MM.1S (cell line): Measurements from ENCODE around the gene ZAP70.

Source experiments
- DNase-seq: peaks from one replicate; pipeline ENCODE4 v3.0.0-alpha.2; 2015
- H2AFZ ChIP-seq: fragments of 300-600 bp; sonication (generic); 2 replicates; pipeline ENCODE4 v1.6.0; 2016; ENCODE audit warnings: antibody characterized with exemption, low read length
- H3F3A ChIP-seq: fragments of 300-600 bp; sonication (generic); 2 replicates; pipeline ENCODE4 v1.6.1; 2016; ENCODE audit warnings: mild to moderate bottlenecking, antibody characterized with exemption, low read length, moderate library complexity, mixed read lengths; ENCODE audit not compliant: insufficient read depth
- H3K27ac ChIP-seq: fragments of 300-600 bp; sonication (generic); 2 replicates; pipeline ENCODE4 v1.5.1; 2016; ENCODE audit warnings: mild to moderate bottlenecking, low read length
- H3K27me3 ChIP-seq: fragments of 300-600 bp; sonication (generic); replicated peaks from 2 replicates; pipeline ENCODE4 v1.6.0; 2016; ENCODE audit warnings: low read length; ENCODE audit not compliant: insufficient read depth
- H3K36me3 ChIP-seq: fragments of 300-600 bp; sonication (generic); replicated peaks from 2 replicates; pipeline ENCODE4 v1.6.1; 2016; ENCODE audit warnings: mild to moderate bottlenecking, low read length, mixed read lengths; ENCODE audit not compliant: insufficient read depth
- H3K4me1 ChIP-seq: fragments of 300-600 bp; sonication (generic); 2 replicates; pipeline ENCODE4 v1.6.1; 2016; ENCODE audit warnings: low read length, mixed read lengths
- H3K4me2 ChIP-seq: fragments of 300-600 bp; sonication (generic); 2 replicates; pipeline ENCODE4 v1.6.0; 2016; ENCODE audit warnings: low read depth, low read length
- H3K4me3 ChIP-seq: fragments of 300-600 bp; sonication (generic); 2 replicates; pipeline ENCODE4 v1.5.1; 2016; ENCODE audit warnings: low read length, mixed read lengths
- H3K79me2 ChIP-seq: fragments of 300-600 bp; sonication (generic); 2 replicates; pipeline ENCODE4 v1.6.1; 2016; ENCODE audit warnings: mixed run types, low read length, mixed read lengths
- H3K9ac ChIP-seq: fragments of 300-600 bp; sonication (generic); 2 replicates; pipeline ENCODE4 v1.6.1; 2016; ENCODE audit warnings: low read length, mixed read lengths
- H3K9me2 ChIP-seq: fragments of 300-600 bp; sonication (generic); replicated peaks from 2 replicates; pipeline ENCODE4 v1.6.1; 2016; ENCODE audit warnings: mild to moderate bottlenecking, low read length, mixed read lengths; ENCODE audit not compliant: insufficient read depth
- H3K9me3 ChIP-seq: fragments of 300-600 bp; sonication (generic); replicated peaks from 2 replicates; pipeline ENCODE4 v1.6.1; 2016; ENCODE audit warnings: mild to moderate bottlenecking, low read length, mixed read lengths; ENCODE audit not compliant: insufficient read depth
- H4K20me1 ChIP-seq: fragments of 300-600 bp; sonication (generic); 2 replicates; pipeline ENCODE4 v1.6.1; 2016; ENCODE audit warnings: mild to moderate bottlenecking, low read length, moderate library complexity, mixed read lengths; ENCODE audit not compliant: insufficient read depth
- EZH2 ChIP-seq: fragments of 300-600 bp; sonication (generic); optimal IDR thresholded peaks from 2 replicates; pipeline ENCODE3; 2017; ENCODE audit warnings: low read depth, mild to moderate bottlenecking, antibody characterized with exemption, low read length, mixed read lengths
- EZH2phosphoT487 ChIP-seq: fragments of 300-600 bp; sonication (generic); IDR thresholded peaks from 2 replicates; pipeline ENCODE4 v1.6.1; 2018; ENCODE audit warnings: antibody characterized with exemption, low read length
- TF ChIP-seq, protein P1 (sequence below): fragments of 300-600 bp; sonication (generic); IDR thresholded peaks from 2 replicates; pipeline ENCODE4 v1.5.1; 2016; ENCODE audit warnings: antibody characterized with exemption, low read length, mixed read lengths

ZAP70 gene

GRCh38 chr2:97704989-97705388 is 8.4 kb upstream of the ZAP70 start:
- H3K27me3 ChIP-seq: no peaks in the 10 kb centered on the region; the same call in 1 of the 2 replicates
- H4K20me1 ChIP-seq: no peaks in the 10 kb centered on the region
- H3K9me2 ChIP-seq: no peaks in the 10 kb centered on the region
- no peak for DNase-seq
- H3K9ac ChIP-seq: no peak overlapping the region
- no peak for TF ChIP-seq EZH2
- TF ChIP-seq, protein P1, sequence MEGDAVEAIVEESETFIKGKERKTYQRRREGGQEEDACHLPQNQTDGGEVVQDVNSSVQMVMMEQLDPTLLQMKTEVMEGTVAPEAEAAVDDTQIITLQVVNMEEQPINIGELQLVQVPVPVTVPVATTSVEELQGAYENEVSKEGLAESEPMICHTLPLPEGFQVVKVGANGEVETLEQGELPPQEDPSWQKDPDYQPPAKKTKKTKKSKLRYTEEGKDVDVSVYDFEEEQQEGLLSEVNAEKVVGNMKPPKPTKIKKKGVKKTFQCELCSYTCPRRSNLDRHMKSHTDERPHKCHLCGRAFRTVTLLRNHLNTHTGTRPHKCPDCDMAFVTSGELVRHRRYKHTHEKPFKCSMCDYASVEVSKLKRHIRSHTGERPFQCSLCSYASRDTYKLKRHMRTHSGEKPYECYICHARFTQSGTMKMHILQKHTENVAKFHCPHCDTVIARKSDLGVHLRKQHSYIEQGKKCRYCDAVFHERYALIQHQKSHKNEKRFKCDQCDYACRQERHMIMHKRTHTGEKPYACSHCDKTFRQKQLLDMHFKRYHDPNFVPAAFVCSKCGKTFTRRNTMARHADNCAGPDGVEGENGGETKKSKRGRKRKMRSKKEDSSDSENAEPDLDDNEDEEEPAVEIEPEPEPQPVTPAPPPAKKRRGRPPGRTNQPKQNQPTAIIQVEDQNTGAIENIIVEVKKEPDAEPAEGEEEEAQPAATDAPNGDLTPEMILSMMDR: no peak
- TF ChIP-seq EZH2phosphoT487: no peak
- H3K36me3 ChIP-seq: no peaks in the 10 kb centered on the region
- H3K4me3 ChIP-seq: no peak overlapping the region
- H3K9me3 ChIP-seq: no peaks in the 10 kb centered on the region
- no peak overlapping the region for H3K4me2 ChIP-seq
- H3K27ac ChIP-seq: no peak overlapping the region
- no peaks in the 10 kb centered on the region for H3K4me1 ChIP-seq
- no peak overlapping the region for H2AFZ ChIP-seq
- H3F3A ChIP-seq: no peaks in the 10 kb centered on the region
- H3K79me2 ChIP-seq: no peaks in the 10 kb centered on the region

GRCh38 chr2:97706112-97706511 is 7.3 kb upstream of the ZAP70 start:
- Histone ChIP-seq H2AFZ (no peak overlapping the region), H3K4me1 (no peaks in the 10 kb centered on the region), H4K20me1 (no peaks in the 10 kb centered on the region), H3K4me3 (no peak overlapping the region), H3K9me2 (no peaks in the 10 kb centered on the region), H3K27ac (no peak overlapping the region), H3K79me2 (no peaks in the 10 kb centered on the region), H3K27me3 (no peaks in the 10 kb centered on the region; the same call in 1 of the 2 replicates), H3K9ac (no peak overlapping the region), H3K36me3 (no peaks in the 10 kb centered on the region), H3K9me3 (no peaks in the 10 kb centered on the region), H3F3A (no peaks in the 10 kb centered on the region), H3K4me2 (no peak overlapping the region)
- TF ChIP-seq, protein P1: no peak
- TF ChIP-seq EZH2 (no peak), EZH2phosphoT487 (no peak)
- DNase-seq: no peak

- TF ChIP-seq, protein P1: no peak
- TF ChIP-seq EZH2phosphoT487 (no peak), EZH2 (no peak)
- Histone ChIP-seq H3K79me2 (no peaks in the 10 kb centered on the region), H2AFZ (no peak overlapping the region), H3K9me3 (no peaks in the 10 kb centered on the region), H3K27ac (no peak overlapping the region), H4K20me1 (no peaks in the 10 kb centered on the region), H3K4me2 (no peak overlapping the region), H3K36me3 (no peaks in the 10 kb centered on the region), H3K4me1 (no peaks in the 10 kb centered on the region), H3K9ac (no peak overlapping the region), H3K4me3 (no peak overlapping the region), H3F3A (no peaks in the 10 kb centered on the region), H3K27me3 (no peaks in the 10 kb centered on the region; the same call in 1 of the 2 replicates), H3K9me2 (no peaks in the 10 kb centered on the region)
- DNase-seq: no peak
Measured at GRCh38 chr2:97706708-97707345, 6.5 kb upstream of the ZAP70 start.
